ENCODE results near the gene BAIAP2. TPM values are rescaled to one million over a fixed set of nuclear protein-coding genes. Genes with fewer than 3 reads are reported as not detected.

The BAIAP2 gene
- total and polyA plus RNA-seq, 2 of the 13 experiments (the other 11 are each of a cell fraction or from before 2014, with no cell fraction given), result 22.5 to 24.0 TPM

GRCh38 chr17:81164371-81165245 lies 129.7 kb downstream of the BAIAP2 start:
- H3K79me2 ChIP-seq (ENCODE audit: insufficient read depth, low read length), result no peaks in the 10 kb centered on the region
- BruUV-seq (replicated peaks), result TSS peak; percentile 60
- H3K4me3 ChIP-seq (replicated peaks in 1 of 3; ENCODE audit: insufficient read depth in 1 of 3, low read depth in 2 of 3, low read length in 3 of 3), result peak overlapping the region; percentile 84 to 95 (median 95)
- H3K36me3 ChIP-seq (replicated peaks in 1 of 2; ENCODE audit: control insufficient read depth in 1 of 2, insufficient read depth in 2 of 2, low read length in 2 of 2), result no peaks in the 10 kb centered on the region
- peak overlapping the region; percentile 86 for H3K9ac ChIP-seq (ENCODE audit: insufficient read depth, low read depth, low read length)
- in situ Hi-C loops (cut with HindIII; ENCODE audit: extremely low pct_ligation_motif_present, low pct_unique_long_range_greater_than_20kb) (no loop called here), intact Hi-C loops (cut with micrococcal nuclease; ENCODE audit: unreplicated experiment) (no loop called here)
- FAIRE-seq, result peak; percentile 30
- no peaks in the 10 kb centered on the region for H3K9me3 ChIP-seq (ENCODE audit: low read length)
- peak overlapping the region; percentile 78 for H3K27ac ChIP-seq (ENCODE audit: extremely low read length, insufficient read depth, low read length)
- WGBS (ENCODE audit: low lambda C conversion rate), result 17% methylated on average over 11 of the region's 19 CpGs
- ChIA-PET CTCF (ENCODE audit: low intra/inter-chr PET ratio, low total read pairs) (no interaction called here), POLR2A (interaction anchor here (0.8 to 2.0 kb wide), 8 partner anchors 12 to 75 kb away, joined by 3 to 7 read pairs (median 4); partner anchors contain the start of genes CEP131, NDUFAF8 and TEPSIN)
- peaks cover 39% of the 10 kb centered on the region for H3K4me1 ChIP-seq (ENCODE audit: insufficient read depth, low read length)
- H4K20me1 ChIP-seq (ENCODE audit: insufficient read depth, low read length), result no peaks in the 10 kb centered on the region
- no peaks in the 10 kb centered on the region for H3K27me3 ChIP-seq (ENCODE audit: control insufficient read depth in 1 of 2, insufficient read depth in 2 of 2, low read length in 2 of 2)
- H2AFZ ChIP-seq (ENCODE audit: low read length), result no peak overlapping the region
- DNase-seq (ENCODE audit: low spot score), result peak; percentile 49
- H3K4me2 ChIP-seq (ENCODE audit: low read depth, low read length), result peak overlapping the region; percentile 86
- ATAC-seq, result peak; percentile 66
- TF ChIP-seq MBD4 (IDR thresholded peaks at IDR 0.05; ENCODE audit: borderline replicate concordance, low read length) (no peak), NAIF1 (CRISPR knock-in tag; IDR thresholded peaks at IDR 0.05; ENCODE audit: borderline replicate concordance) (no peak), ZNF556 (CRISPR knock-in tag; IDR thresholded peaks at IDR 0.05; ENCODE audit: borderline replicate concordance) (peak; percentile 80; the same call in 1 of the 2 replicates), ZBTB20 (CRISPR knock-in tag; IDR thresholded peaks at IDR 0.05; ENCODE audit: borderline replicate concordance, low read depth) (no peak), KDM4B (CRISPR knock-in tag; IDR thresholded peaks at IDR 0.05) (no peak), HNF4A (CRISPR knock-in tag; IDR thresholded peaks at IDR 0.05) (0 out of 2 replicates have a peak, but pooled peaks have one; percentile 27), SAP130 (CRISPR knock-in tag; IDR thresholded peaks at IDR 0.05; ENCODE audit: low read depth) (peak; percentile 40), ARNT2 (CRISPR knock-in tag; IDR thresholded peaks at IDR 0.05; ENCODE audit: low read depth) (peak; percentile 65; the same call in 1 of the 2 replicates), SMARCC2 (IDR thresholded peaks at IDR 0.05) (no peak), REPIN1 (CRISPR knock-in tag; IDR thresholded peaks at IDR 0.05; ENCODE audit: borderline replicate concordance, low read depth) (no peak), SIN3B (IDR thresholded peaks at IDR 0.05; ENCODE audit: low read length) (no peak), PLRG1 (conservative IDR thresholded peaks at IDR 0.05) (no peak), TMF1 (CRISPR knock-in tag; IDR thresholded peaks at IDR 0.05; ENCODE audit: low read depth) (no peak), GTF2F1 (IDR thresholded peaks at IDR 0.05; ENCODE audit: low read length) (no peak), MEIS1 (CRISPR knock-in tag; IDR thresholded peaks at IDR 0.05; ENCODE audit: borderline replicate concordance) (peak; percentile 90; the same call in 1 of the 2 replicates), SP1 (IDR thresholded peaks at IDR 0.05) (no peak), SP1 (CRISPR knock-in tag; IDR thresholded peaks at IDR 0.05) (no peak), ZNF263 (CRISPR knock-in tag; IDR thresholded peaks at IDR 0.05) (no peak), GLMP (CRISPR knock-in tag; IDR thresholded peaks at IDR 0.05; ENCODE audit: borderline replicate concordance) (no peak), ZNF225 (CRISPR knock-in tag; IDR thresholded peaks at IDR 0.05) (peak; percentile 77), ZNF468 (CRISPR knock-in tag; IDR thresholded peaks at IDR 0.05) (no peak), PAWR (CRISPR knock-in tag; IDR thresholded peaks at IDR 0.05; ENCODE audit: borderline replicate concordance) (peak; percentile 93; the same call in 1 of the 2 replicates), MED13 (CRISPR knock-in tag; IDR thresholded peaks at IDR 0.05) (no peak), CENPX (CRISPR knock-in tag; IDR thresholded peaks at IDR 0.05) (no peak), MAZ (IDR thresholded peaks at IDR 0.05; ENCODE audit: borderline replicate concordance, low read depth, low read length) (no peak), MAZ (CRISPR knock-in tag; IDR thresholded peaks at IDR 0.05; ENCODE audit: low read depth) (peak; percentile 57; the same call in 1 of the 2 replicates), DMAP1 (CRISPR knock-in tag; IDR thresholded peaks at IDR 0.05) (no peak), PCBP1 (IDR thresholded peaks at IDR 0.05; ENCODE audit: borderline replicate concordance, low read depth, low read length) (no peak)
